Vagina (tissue), 2 donors: ENCODE measurements around the gene PNCK.

Experiments
- POLR2A ChIP-seq, 2 donors: fragments of 450-650 bp; IDR thresholded peaks; one replicate each; pipeline ENCODE4 v1.6.1; 2017; ENCODE audit warnings: antibody characterized with exemption in 2 of 2, mild to moderate bottlenecking in 2 of 2, moderate library complexity in 2 of 2
- TF ChIP-seq, protein P1 (sequence below), 3 experiments: fragments of 450-650 bp in 2 of 3; fragments of 200-600 bp in 1 of 3; sonication (generic) in 1 of 3; IDR thresholded peaks; one replicate each; pipeline ENCODE4 v1.5.1; 2017 to 2019; ENCODE audit warnings: antibody characterized with exemption in 3 of 3, mild to moderate bottlenecking in 2 of 3, moderate library complexity in 2 of 3

DNA sequence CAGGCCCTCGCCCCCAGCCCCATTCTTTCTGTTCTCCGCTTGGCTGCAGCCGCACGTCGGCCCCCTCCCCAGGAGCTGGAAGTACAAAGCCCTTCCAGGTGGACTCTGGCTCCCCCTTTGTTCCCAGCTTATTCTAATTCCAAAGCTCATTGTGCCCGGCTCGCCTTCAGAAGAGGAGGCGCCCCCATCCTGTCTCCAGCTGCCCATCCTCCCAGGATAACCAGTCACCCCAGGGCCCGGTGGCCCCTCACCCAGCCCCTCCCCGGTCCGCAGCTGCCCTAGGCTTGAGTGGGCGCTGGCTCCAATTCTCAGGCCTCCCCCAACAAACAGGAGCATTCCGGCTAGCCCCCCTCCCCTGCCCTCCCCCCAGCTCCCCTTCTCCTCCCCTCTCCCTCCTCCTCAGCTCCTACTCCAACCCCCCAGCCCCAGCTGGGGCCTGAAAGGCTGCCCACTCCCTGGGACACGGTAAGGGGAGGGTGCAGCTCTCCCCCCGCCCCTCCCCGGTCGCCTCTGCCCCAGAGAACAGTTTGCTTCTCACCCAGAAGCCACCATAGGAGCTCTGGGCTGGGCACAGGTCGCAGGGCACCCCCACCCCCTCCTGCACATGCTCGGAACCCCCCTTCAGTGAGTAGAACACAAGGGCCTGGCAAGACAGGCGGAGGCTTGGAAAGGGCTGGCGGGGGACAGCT is 11.0 kb upstream of the PNCK start:
- no peak for TF ChIP-seq POLR2A (IDR thresholded peaks at IDR 0.05)
- TF ChIP-seq, protein P1, sequence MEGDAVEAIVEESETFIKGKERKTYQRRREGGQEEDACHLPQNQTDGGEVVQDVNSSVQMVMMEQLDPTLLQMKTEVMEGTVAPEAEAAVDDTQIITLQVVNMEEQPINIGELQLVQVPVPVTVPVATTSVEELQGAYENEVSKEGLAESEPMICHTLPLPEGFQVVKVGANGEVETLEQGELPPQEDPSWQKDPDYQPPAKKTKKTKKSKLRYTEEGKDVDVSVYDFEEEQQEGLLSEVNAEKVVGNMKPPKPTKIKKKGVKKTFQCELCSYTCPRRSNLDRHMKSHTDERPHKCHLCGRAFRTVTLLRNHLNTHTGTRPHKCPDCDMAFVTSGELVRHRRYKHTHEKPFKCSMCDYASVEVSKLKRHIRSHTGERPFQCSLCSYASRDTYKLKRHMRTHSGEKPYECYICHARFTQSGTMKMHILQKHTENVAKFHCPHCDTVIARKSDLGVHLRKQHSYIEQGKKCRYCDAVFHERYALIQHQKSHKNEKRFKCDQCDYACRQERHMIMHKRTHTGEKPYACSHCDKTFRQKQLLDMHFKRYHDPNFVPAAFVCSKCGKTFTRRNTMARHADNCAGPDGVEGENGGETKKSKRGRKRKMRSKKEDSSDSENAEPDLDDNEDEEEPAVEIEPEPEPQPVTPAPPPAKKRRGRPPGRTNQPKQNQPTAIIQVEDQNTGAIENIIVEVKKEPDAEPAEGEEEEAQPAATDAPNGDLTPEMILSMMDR (IDR thresholded peaks at IDR 0.05), result no peak
